GM12891 (cell line): ENCODE data around the gene NUDT7. TPM values are rescaled to one million over a fixed set of nuclear protein-coding genes. Genes with fewer than 3 reads are reported as not detected.

Experiments used
- DNase-seq: peaks from one replicate; pipeline ENCODE4 v3.0.0; 2011; ENCODE audit warnings: low spot score; ENCODE audit not compliant: insufficient read length
- FAIRE-seq: peaks from 2 replicates; lab custom pipeline; 2011; peaks lifted over from hg19 to GRCh38; lab: Jason Lieb, UNC
- PAX5 ChIP-seq: IDR thresholded peaks from 2 replicates; pipeline ENCODE4 v1.6.1; 2011; ENCODE audit warnings: low read length, moderate library complexity, mild to moderate bottlenecking; ENCODE audit not compliant: insufficient read depth, severe bottlenecking
- POLR2A ChIP-seq: IDR thresholded peaks from 2 replicates; pipeline ENCODE4 v1.6.1; 2011; ENCODE audit warnings: low read depth, low read length, control low read depth
- POLR2AphosphoS5 ChIP-seq: IDR thresholded peaks from 2 replicates; pipeline ENCODE4 v1.6.1; 2011; ENCODE audit warnings: low read depth, low read length, control low read depth
- POU2F2 ChIP-seq: IDR thresholded peaks from 2 replicates; pipeline ENCODE4 v1.6.1; 2011; ENCODE audit warnings: low read depth, mild to moderate bottlenecking, control low read depth, low read length, moderate library complexity
- SPI1 ChIP-seq: IDR thresholded peaks from 2 replicates; pipeline ENCODE4 v1.6.1; 2011; ENCODE audit warnings: low read depth, low read length, control low read depth
- TAF1 ChIP-seq: IDR thresholded peaks from 2 replicates; pipeline ENCODE4 v1.6.1; 2011; ENCODE audit warnings: low read depth, low read length, control low read depth
- polyA plus RNA-seq: library from polyadenylated mRNA; unstranded; fragments of >200 nt; gene quantifications from one replicate; pipeline ENCODE4 v1.2.1, GENCODE V29; 2012; ENCODE audit warnings: low read depth, missing spikeins, inconsistent platforms; ENCODE audit not compliant: missing spikeins

The NUDT7 gene
- polyA plus RNA-seq: 3.9 TPM

DNA sequence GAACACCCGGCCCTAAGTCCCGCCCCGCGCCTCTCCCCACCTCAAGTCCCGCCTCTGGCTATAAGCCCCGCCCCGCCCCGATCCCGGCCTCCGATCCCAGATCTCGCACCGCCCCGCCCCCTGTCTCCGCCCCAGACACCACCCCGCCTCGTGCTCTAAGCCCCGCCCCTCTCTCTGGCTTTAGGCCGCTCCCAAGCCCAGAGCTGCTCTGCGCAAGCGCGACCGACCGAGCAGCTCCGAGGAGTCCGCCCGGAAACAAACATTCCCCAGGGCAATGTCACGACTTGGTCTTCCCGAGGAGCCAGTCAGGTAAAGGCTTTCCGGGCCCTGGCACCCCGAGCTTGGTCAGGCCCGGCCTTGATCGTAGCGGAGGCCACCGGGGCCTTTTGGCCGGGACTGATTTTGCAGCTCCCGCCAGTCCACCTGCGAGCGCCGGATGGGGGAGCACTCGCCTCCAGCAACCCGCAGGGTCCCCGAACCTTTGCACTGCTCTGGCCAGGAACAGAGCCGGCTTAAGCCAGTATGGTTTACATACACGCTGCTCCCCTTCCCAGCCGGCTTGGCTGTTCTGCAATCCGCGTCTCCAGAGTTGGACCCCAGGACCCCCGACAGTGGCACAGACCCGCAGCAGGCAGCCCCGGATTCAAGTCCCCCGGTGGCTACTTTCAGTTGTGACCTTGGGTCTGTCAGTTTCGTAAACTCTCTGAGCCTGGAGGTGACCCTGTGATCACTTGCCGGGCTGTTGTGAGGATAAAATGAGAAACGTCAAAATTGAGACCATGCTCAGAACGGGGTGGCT is at the start of gene NUDT7:
Gene NUDT7, plus strand, starts transcription at position 206 of the 799 bp plus-strand sequence. Its CDS starts 69 bp downstream, at position 275.
- DNase-seq (peak; percentile 89), FAIRE-seq (peak; percentile 87)
- no peak for TF ChIP-seq POLR2AphosphoS5
- no peak for TF ChIP-seq POLR2A
- TF ChIP-seq TAF1: no peak
- no peak for TF ChIP-seq PAX5
- TF ChIP-seq SPI1: no peak
- no peak for TF ChIP-seq POU2F2

DNA sequence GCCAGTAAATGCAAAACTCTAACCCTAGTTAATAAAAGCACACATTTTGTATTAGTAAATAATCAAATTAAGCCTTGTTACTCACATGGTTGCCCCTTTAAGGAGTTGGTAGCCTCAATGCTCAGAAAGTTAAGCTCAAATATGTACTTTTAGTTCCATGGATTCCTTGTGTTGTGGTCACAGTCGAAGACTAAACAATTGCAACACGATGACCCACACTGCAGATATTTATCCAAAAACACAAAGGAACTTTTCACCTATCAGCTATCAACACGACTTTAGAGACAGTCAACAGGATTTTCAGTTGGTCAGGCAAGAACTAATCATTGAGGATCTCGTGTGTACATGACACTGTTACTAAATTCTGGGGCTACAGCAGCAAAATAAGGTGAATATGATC is 47.4 kb upstream of the NUDT7 start:
- no peak for FAIRE-seq
- no peak for DNase-seq
- TF ChIP-seq POU2F2: no peak
- TF ChIP-seq SPI1: no peak
- no peak for TF ChIP-seq POLR2AphosphoS5
- TF ChIP-seq TAF1: no peak
- no peak for TF ChIP-seq PAX5
- no peak for TF ChIP-seq POLR2A

- FAIRE-seq (peak; percentile 93), DNase-seq (peak; percentile 51)
- TF ChIP-seq TAF1 (no peak), PAX5 (no peak), POLR2AphosphoS5 (no peak), POU2F2 (no peak), SPI1 (peak; percentile 65; the same call in 1 of the 2 replicates)
Observed at GRCh38 chr16:77675464-77676324, 46.6 kb upstream of the NUDT7 start.

- FAIRE-seq: no peak
- TF ChIP-seq SPI1 (no peak), POLR2A (no peak), POLR2AphosphoS5 (no peak)
- DNase-seq: no peak
Observed at GRCh38 chr16:77677129-77677528, 45.2 kb upstream of the NUDT7 start.

DNA sequence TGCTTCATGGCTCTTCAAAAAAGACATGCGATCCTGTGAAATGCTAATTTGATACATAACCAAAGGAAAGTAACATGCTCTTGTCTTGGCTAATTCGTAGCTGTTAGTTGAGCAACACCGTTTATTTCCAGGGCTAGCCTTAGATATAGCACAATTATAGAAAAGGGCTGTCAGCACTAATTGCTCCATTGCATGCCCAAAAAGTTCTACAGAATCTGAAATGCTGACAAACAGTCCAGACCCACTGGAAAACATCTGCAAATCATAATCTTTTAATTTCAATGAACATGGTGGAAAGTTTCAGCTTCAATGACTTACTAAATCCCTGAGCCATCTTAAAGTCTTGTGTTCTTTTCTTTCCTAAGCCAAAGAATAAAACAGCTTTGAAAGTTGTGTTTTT is 42.9 kb upstream of the NUDT7 start:
- FAIRE-seq (no peak), DNase-seq (no peak)
- TF ChIP-seq TAF1: no peak
- TF ChIP-seq PAX5: no peak
- TF ChIP-seq POLR2AphosphoS5: no peak
- TF ChIP-seq POU2F2: no peak
- TF ChIP-seq POLR2A: no peak
- no peak for TF ChIP-seq SPI1

DNA sequence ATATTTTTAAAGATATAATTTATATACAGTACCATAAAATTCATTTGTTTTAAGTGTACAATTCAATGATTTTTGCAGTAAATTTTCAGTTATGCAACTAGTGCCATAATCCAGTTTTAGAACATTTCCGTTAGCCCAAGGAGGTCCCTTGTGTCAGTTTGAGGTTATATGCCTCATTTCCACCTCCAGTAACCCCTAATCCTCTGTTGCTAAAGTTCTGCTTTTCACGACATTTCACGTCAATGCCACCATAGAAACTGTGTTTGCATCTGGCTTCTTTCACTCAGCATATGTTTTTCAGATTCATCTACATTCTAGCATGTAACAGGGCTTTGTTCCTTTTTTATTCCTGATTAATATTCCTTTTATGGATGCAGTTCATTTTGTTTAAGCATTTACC is 42.4 kb upstream of the NUDT7 start:
- FAIRE-seq: no peak
- no peak for DNase-seq
- no peak for TF ChIP-seq POU2F2
- TF ChIP-seq TAF1: no peak
- TF ChIP-seq SPI1: no peak
- no peak for TF ChIP-seq PAX5
- TF ChIP-seq POLR2A: no peak
- TF ChIP-seq POLR2AphosphoS5: no peak

DNA sequence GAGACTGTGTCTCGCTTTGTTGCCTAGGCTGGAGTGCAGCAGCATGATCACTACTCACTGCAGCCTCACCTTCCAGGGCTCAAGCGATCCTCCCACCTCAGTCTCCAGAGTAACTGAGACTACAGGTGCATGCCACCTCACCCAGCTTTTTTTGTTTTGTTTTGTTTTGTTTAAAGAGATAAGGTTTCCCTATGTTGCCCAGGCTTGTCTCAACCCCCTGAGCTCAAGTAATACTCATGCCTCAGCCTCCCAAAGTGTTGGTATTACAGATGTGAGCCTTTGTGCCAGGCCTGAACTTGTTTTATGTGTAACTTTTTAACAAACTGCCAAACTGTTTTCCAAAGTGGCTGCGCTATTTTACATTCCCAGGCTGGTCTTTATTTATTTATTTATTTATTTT is 41.8 kb upstream of the NUDT7 start:
- TF ChIP-seq PAX5: no peak

DNA sequence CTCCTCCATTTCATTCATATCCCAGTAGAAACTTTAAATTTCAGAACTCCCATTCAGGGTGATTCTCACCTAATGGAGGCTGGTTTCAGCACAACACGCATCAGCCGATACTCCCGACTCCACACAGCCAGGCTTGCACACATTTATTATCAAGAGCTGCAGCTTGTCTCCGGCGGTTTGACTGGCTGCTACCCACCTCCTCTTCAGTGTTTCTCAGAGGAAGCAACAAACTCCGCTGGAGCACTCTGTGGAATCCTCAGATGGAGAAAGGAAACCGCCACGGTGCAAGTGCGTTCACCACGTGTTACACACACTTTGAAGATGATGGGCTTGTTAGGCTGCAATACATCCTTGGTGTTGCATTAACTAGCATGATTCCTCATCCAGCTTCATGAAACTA is 39.7 kb upstream of the NUDT7 start:
- FAIRE-seq (no peak), DNase-seq (no peak)
- no peak for TF ChIP-seq POLR2AphosphoS5
- TF ChIP-seq TAF1: no peak
- TF ChIP-seq SPI1: no peak
- no peak for TF ChIP-seq PAX5
- TF ChIP-seq POLR2A: no peak
- TF ChIP-seq POU2F2: no peak

More for the DNA sequence above, 41.8 kb upstream of the NUDT7 start:
- DNase-seq: no peak
- no peak for FAIRE-seq

DNA sequence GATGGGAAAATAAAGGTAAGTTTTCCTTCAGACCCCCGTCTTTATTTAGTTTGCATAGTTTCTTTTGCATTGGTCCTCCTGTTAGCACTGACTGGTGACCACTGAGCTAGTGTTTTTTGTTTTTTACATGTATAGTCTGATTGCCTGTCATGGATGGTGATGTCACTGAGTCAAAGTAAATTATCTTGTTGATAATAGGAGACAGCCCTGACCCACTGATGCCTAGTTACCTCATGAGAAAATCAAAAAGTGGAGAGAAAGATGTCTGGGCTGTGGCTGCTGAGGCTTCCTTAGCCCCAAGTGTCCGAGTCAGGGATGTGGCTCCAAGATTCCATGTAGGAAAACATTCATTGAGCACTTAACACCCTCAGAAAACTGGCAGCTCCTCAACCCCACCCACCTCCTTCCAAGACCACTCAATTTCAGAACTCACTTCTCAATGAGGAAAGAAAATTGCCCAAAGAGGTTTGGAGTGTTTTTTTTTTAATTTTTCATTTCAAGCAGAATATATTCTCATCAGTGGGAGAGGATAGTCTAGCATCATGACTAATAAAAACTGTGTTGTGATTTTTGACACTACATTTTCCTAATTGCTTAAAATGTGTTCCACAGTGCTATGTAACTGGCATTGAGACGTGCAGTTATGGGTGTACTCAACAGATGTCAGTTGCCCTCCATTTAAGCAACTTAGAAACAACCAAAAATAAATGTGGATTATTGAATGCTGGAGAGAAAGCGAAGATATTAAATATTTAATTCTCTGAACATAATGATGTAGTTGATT is 38.7 kb upstream of the NUDT7 start:
- no peak for FAIRE-seq
- TF ChIP-seq POLR2A (no peak), PAX5 (no peak), SPI1 (no peak), TAF1 (no peak), POLR2AphosphoS5 (no peak), POU2F2 (no peak)
- no peak for DNase-seq

DNA sequence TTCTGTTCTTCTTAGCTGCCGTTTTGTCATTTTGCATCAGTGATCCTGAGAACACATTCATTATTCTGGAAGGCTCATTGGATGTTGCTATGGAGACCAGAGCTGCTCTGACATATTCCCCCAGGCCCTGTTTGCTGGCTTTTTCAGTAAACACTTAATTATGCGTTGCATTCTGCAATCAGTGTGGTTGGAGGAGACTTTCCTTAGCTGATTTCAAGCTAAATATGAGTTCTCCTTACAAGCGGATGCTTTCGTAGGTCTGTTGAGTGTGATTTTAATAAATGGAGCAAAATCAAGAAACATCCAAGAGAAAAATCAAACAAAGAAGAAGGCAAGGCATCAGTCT is 38.2 kb upstream of the NUDT7 start:
- no peak for DNase-seq
- FAIRE-seq: no peak

More for the DNA sequence above, 38.2 kb upstream of the NUDT7 start:
- TF ChIP-seq POLR2AphosphoS5 (no peak), PAX5 (no peak), POU2F2 (no peak), TAF1 (no peak), SPI1 (no peak), POLR2A (no peak)
